Amniotic stem cell (primary cell): Measurements from ENCODE around the gene C16orf90.
"Not testable (repeated sequence)": the region's sequence is repeated elsewhere in the genome, so short reads cannot be mapped to it uniquely, and the experiment has no call there.

ENCODE experiments used
- DNase-seq: peaks from one replicate; lab custom pipeline; 2025; lab: John Stamatoyannopoulos, UW

C16orf90 gene

DNA sequence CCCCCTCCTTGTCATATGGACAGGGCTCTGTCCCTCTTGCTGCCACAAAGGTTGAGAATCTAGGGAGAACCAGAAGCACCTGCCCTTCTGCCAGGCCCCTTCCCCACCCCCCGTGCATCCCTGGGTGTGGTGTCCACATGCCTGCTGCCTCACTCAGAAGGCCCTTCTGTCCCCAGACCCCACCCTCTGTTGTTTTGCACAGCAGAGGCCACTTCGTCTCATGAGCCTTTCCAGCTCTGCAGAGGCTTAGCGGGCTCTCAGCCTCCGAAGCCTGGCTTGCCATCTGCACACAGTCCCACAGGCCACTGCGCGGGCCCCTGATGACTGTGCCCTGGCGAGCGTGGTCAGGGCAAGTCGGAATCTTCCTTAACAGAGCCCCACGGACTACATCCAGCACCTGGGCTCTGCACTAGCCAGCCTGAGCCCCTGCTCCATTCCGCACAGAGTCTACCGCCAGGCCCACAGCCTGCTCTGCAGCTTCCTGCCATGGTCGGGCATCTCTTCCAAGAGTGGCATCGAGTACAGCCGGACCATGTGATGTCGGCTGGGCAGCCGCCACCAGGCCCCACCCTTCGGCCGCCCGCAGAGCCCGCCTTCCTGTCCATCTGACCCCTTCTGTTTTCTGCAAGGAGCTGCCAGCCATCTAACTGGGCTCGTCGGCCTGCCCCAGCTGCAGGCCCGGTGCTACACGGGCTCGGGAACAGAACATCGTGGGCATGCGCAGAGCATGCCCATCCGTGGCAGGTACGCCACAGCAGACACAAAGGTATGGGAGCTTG is 10.8 kb downstream of the C16orf90 start:
- DNase-seq, result no peak

DNA sequence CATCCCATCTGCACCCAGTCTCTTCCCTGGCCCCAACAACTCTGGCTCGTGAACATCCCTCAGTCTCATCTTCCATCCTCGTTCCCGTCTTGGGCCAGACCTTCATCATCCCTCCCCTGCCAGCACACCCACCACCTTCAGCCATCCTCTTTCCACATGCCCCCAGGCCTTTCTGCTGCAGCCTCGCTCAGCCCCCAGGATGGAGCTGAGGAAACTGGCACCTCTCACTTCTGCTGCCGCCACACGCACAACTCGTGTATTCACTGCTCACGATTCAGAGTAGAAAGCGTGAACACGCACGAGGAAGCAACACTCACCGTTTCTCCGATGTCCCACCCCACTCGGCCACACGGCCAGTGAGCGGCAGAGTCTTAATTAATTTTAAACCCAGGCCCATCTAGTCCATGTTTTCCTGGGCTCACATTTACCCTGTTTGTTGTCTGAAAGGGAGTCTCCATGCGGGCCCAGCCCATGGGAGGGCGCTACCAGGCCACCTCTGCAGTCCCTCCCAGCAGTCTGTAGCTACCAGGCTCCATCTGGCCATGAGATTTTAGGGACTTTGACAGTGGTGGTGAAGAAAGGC is 12.5 kb downstream of the C16orf90 start:
- no peak for DNase-seq

DNA sequence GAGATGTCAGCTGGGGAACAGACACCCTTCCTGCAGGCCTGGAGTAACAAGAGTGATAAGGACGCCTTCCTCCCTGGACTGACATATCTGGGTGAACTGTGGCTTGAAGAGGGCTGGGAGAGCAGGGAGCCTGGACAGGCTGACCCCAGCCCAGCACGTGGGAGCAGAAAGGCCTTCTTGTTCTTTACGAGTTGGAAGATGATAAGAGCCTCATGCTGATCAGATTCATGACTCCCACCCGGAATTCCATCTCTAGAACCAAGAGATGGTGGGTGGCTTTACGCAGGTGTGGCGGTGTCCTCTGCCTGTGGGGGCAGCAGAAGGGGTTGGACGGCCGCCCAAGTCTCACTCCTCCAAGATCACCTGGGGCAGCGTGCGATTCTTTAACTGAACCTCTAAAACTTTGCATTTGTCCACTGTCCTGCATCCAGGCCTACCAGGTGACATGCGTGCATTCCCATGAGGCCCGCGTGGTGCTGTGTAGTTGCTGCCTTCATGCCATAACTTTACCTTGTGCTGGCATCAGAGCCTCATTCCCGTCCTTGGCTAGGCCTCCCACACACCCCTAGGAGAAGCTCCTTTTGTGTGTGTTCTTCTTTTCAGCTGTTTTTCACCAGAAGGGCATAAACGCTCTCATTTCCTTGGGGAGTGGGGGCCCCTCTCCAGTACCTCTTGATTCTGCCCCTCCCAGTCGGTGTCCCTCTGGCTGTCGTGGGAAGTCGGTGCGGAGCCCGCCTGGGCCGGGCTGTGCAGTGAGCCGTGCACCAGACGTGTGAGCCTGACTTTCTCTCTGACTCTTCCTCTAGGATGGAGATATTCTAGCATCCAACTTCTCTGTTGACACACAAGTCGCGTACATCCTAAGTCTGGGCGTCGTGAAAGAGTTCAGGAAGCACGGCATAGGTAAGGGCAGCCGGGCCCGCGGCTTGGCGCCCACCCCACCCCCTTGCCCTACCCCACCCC is 13.3 kb downstream of the C16orf90 start:
- DNase-seq, result no peak

DNA sequence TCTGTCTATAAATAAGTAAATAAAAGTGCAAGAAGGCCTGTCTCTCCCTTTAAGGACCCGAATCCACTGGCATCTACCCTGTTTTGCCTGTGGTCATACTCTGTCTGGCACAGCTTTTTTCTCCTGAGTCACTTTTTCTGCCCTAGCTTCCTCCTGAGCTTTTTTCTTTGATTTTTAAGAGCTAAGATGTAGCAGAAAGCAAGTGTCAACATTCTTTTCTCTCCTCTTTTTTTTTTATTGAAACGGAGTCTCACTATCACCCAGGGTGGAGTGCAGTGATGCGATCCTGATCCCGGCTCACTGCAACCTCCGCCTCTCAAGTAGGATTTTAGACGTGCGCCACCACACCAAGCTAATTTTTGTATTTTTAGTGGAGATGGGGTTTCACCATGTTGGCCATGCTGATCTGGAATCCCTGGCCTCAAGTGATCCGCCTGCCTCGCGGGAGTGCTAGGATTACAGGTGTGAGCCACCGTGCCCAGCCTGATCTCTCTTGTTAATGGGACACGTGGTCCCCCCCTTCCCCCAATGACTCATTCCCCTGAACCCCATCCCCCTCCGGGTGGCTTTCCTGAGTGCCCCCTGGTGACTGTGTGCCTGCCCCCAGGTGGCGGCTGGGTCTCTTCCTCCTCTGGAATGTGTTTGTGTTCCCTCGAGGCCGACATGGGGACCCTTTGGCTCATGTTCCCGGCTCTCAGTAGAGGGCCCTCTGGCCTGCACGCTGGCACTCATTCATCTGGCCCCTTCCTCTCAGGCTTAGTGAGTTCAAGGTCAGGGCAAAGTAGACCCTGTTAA is 14.2 kb downstream of the C16orf90 start:
- no peak for DNase-seq

DNA sequence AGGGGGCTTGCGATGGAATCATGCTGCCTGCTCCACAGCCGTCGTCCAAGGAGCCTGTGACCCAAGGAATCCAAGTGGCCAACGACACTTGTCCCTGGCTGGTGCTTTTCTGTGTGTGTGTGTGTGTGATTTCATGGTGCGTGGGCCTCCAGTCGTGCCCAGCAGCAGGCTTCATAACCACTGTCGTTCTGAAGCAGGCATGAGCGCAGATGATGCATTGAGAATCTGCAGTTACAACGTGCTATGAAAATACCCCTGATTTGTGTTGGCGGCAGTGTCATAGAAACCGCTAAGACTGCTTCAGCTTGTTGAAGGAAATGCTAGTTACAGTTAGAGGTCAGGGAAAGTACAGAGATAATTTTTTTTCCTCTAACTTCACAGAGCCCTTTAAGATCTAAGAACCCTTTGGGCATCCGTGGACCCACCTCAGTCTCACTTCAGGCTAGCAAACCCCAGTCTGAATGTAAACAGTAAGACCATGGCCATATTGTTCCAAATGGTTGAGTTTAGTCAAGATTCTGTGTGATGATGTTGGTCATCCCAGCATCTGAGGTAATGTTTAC is 15.6 kb downstream of the C16orf90 start:
- DNase-seq, result no peak

DNA sequence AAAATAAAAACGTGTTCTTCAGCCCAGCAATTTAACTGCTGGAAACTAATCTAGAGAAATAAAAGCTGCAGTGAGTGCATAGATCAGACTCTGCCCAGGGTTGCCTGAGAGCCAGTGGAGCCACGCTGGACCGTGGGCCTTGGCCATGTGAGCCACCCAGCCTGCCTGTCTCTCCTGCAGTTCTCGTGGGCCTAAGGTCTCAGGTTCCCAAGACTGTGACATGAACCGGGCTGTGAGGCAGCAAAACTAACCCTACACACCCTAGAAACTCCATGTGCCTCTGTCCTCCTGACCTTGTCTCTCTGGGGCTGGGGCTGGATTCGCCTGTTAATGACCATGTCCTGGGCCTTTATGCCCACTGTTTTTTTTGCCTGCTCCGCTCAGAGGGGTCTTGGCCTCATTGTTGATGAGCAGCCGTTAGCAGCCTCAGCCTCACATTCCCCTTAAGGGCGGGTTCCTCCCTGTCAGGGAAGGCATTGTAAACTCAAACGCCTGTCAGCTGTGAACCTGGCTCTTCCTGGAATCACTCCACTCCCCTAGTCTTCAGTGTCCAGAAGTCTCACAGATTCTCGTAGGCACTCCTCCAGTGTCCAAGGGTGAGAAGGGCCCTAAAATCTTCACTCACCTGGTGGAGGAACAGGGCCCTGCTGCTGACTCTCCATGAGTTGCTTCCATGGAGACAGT is 16.9 kb downstream of the C16orf90 start:
- no peak for DNase-seq

DNA sequence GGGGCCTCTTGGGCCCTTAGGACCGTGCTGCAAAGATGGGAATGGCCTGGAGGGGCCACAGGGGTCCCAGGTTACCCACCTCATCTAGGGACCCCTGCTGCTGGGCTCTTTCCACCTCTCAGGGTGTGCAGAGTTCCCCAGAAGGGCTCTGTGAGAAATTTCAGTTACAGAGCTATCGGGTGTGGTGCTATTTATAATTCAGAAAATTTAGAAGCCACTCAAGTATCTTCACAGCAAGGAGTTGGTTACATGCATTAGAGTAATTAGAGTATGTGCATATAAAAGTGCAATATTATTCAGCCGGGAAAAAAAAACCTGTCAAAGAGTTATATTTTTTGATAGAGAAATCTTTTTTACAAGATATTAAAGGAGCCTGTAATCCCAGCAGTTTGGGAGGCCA is 18.9 kb downstream of the C16orf90 start:
- no peak for DNase-seq

DNA sequence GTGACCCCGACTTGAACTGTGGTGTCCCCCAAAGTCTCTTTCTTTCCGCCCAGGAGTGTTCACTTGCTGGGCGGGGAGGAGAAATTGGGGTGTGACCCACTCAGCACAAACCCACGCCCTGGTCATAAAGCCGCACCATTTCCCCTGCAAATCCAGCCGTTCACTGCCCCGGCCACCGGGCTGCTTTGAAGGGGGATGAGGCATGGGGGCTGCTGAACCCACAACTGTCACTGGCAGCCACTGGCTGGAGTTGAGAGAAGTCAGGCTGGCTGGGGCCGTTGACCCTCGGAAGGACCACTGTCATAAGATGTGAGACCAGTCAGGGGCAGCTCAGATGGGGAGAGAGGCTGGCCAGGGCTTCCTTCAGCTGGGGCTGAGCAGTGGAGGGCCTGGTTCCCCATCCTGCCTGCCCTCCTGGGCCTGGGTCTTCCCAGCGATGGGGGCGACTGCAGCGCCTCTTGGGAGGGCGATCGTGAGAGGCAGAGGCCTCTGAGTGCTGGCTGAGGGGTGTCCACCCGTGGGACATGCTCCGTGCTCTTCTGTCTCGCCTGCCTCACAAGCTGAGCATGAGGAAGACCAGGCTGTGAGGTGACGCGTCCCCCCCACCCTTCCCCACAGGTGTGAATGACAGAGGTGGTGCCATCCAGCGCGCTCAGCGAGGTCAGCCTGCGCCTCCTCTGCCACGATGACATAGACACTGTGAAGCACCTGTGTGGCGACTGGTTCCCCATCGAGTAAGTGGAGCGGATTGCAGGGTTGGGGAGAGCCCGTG is 19.5 kb downstream of the C16orf90 start:
- DNase-seq, result no peak

DNA sequence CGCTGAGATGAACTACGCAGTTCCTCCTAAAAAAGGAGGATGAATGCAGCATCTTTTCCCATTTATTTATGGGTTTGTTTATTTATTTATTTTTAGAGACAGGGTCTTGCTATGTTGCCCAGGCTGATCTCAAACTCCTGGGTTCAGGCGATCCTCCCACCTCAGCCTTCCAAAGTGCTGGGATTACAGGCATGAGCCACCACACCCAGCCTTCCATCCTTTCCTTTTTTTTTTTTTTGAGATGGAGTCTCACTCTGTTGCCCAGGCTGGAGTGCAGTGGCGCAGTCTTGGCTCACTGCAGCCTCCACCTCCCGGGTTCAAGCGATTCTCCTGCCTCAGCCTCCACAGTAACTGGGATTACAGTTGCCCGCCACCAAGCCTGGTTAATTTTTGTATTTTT is 20.4 kb downstream of the C16orf90 start:
- not testable (repeated sequence) for DNase-seq

DNA sequence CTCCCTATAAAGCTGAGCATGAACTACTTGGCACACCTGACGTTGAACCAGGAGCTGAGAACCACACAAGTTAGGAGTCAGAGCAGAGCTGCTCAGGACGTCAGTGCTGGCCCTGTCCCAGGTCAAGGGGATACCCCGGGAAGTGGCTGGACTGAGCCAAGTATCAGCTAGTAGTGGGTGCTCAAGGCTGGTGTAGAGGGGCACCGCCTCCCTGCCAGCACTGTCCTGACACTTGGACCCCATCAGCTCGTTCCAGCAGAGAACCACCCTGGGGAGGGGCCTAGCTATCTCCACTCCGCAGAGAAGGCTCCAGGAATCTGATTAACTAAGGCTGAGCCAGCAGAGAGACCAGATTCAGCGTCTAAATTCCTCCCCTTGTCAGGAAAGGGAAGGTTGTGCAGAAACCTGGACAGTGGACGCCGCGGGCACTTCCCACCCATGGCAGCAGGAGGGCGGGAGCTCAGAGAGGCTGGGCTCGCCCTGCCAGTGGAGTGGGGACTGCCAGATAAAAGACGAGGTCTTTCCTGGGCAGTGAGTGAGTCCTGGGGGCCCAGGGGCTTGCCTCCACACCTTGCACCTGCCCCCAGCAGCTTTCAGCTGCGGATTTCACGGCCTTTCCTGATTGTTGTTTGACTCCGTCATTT is 21.0 kb downstream of the C16orf90 start:
- DNase-seq, result no peak

DNA sequence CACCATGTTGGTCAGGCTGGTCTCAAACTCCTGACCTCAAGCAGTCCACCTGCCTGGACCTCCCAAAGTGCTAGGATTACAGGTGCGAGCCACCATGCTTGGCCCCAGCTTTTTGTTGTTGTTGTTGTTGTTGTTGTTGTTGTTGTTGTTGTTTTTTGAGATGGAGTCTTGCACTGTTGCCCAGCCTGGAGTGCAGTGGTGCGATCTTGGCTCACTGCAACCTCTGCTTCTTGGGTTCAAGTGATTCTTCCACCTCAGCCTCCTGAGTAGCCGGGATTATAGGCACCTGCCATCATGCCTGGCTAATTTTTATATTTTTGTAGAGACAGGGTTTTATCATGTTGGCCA is 21.7 kb downstream of the C16orf90 start:
- not testable (repeated sequence) for DNase-seq

DNA sequence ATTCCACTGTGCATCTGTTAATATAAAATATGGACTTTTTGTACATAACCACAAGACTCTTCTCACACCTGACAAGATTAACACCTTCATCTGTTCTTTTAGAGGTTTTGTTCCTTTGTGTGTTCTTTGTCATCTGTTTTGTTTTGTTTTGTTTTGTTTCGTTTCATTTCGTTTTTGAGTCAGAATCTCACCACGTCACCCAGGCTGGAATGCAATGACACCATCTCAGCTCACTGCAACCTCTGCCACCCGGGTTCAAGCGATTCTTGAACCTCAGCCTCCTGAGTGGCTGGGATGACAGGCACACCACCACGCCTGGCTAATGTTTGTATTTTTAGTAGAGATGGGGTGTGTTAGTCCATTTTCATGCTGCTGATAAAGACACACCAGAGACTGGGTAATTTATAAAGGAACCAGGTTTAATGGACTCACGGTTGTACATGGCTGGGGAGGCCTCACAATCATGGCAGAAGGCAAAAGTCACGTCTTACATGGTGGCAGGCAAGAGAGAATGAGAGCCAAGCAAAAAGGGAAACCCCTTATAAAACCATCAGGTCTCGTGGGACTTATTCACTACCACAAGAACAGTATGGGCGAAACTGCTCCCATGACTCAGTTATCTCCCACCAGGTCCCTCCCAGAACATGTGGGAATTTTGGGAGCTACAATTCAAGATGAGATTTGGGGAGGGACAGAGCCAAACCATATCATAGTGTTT is 22.3 kb downstream of the C16orf90 start:
- no peak for DNase-seq

DNA sequence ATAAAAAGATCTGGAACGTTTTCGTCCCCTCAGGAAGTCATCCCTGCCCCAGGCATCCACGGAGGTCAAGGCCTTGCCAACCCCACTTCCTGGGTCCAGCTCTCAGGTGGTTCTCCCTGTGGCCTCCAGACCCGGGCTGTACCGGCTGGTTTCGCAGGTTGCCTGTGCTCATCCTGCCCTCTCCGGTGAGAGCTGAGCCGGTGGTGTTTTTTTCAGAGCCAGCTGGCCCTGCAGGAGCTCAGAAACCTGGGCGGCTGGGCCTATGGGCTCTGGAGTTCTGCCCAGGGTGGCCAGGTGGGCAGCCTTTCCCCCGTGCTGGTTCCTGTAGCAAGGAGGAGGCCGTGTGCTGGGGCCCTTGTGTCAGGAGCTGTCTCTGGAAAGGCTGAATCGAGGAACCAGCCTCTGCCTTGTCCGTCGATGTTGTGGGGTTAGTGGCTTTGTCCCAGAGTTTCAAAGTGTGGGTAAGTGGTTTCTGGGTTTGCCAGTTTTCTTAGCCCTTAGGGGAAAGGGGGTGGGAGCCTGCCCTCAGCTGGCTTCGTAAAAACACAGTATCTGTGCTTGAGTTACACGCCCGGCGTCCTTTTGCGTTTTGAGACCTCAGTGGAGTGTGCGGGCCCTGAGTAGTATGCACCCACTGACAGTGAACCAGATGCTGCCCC is 23.6 kb downstream of the C16orf90 start:
- DNase-seq, result no peak

DNA sequence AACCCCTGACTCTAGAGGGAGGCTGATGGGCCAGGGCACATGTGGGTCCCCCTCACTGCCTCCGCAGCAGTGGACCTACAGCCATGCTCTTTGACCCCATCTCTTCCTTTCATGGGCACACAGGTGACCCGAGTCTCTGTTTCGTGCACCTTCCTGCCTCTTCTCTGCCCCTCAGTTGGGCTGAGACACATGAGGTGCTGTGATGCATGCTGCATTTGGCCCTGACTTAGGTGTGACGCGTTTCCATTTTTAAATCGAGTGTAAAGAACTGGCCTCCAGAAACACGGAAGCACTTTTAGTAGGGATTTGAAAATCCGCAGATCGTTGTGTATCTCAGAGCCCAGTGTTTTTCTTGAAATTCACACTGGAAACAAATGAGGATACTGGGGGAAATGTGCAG is 24.6 kb downstream of the C16orf90 start:
- no peak for DNase-seq

DNA sequence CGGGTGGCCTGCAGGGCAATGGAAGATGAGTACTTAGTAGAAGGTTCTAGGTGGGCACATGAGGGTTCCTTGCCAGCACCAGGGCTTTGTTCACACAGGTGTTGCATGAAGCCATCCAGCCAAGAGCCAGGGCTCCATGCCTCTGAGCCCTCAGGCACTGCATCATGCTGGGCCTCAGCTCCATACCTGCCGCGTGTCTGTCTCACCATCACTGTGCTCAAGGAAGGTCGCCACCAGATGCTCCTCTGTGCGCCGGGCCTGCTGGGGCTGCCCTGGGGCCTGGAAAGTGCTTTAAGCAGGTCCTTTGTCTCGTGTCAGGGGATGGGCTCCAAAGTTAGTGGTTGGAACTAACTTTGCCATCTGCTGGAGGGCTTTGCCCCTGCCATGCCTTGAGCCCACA is 25.6 kb downstream of the C16orf90 start:
- no peak for DNase-seq

DNA sequence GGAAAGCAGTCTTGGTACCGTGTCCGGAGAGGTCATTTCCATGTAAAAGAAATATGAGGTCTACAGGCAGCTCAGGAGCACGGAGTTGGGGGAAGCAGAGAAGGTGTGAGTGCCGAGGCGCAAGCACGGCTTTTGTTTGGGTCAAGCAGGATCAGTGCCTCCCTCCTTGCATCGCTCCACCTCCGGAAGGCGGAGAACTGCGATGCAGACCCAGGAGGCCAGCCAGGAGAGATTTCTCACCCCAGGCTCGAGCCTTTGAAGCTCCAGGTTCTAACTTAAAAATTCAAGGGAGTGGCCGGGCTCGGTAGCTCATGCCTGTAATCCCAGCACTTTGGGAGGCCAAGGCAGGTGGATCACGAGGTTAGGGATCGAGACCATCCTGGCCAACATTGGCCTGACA is 26.8 kb downstream of the C16orf90 start:
- DNase-seq, result no peak

DNA sequence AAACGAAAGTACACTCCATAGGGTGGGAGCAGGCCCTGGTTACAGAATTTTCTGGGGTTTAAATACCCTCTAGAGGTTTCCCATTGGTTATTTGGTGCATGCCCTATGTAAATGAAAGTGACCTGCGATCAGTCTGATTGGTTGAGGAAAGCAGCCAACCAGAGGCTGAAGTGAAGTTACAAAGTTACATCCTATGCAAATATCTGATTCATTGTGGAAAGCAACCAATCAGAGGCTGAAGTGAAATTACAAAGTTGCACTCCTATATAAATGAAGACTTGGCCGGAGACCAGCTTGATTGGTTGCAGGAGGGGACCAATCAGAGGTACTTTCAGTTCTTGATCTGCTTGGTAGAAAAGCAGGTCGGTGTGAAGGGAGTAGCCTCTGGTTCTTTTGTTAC is 27.4 kb downstream of the C16orf90 start:
- DNase-seq, result no peak

DNA sequence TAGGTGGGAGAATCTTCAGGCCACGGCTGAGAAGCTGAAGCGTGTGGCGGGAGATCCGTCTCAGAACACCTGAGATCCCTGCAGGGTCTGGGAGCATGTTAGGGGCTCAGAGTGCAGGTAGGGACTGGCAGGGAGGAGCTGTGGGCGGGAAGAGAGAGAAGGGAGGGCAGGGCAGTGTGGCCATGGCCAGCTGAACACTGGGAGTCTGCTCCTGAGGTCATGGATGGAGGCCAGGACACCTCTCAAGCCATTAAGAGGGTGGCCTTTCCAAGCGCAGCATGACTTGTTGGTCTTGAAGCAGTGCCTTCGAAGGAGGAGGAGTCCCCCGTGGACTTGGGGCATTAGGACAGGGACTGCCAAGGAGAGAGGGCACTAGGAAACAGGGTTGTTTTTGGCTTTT is 28.1 kb downstream of the C16orf90 start:
- no peak for DNase-seq
